ENCODE data around the gene CENPH. TPM values are rescaled to one million over a fixed set of nuclear protein-coding genes. Genes with fewer than 3 reads are reported as not detected.

The CENPH gene
- total and polyA plus RNA-seq, 2 of the 13 experiments (the other 11 are each of a cell fraction or from before 2014, with no cell fraction given), result 11.2 to 28.8 TPM

GRCh38 chr5:69213513-69214215, 24.3 kb downstream of the CENPH start (continued):
- peak; percentile 55; the same call in 1 of the 2 replicates for TF ChIP-seq AHDC1 (CRISPR knock-in tag; IDR thresholded peaks at IDR 0.05; ENCODE audit: borderline replicate concordance)

- Histone ChIP-seq H3K4me2 (ENCODE audit: low read depth, low read length) (peak overlapping the region; percentile 69), H3K27me3 (ENCODE audit: control insufficient read depth in 1 of 2, insufficient read depth in 2 of 2, low read length in 2 of 2) (no peaks in the 10 kb centered on the region; a peak in 1 of 5 replicates), H3K4me1 (ENCODE audit: insufficient read depth, low read length) (peaks cover 64% of the 10 kb centered on the region), H3K79me2 (ENCODE audit: insufficient read depth, low read length) (peaks cover 25% of the 10 kb centered on the region), H3K9ac (ENCODE audit: insufficient read depth, low read depth, low read length) (peak overlapping the region; percentile 98; the same call in 1 of the 2 replicates), H3K36me3 (replicated peaks in 1 of 2; ENCODE audit: control insufficient read depth in 1 of 2, insufficient read depth in 2 of 2, low read length in 2 of 2) (no peaks in the 10 kb centered on the region), H2AFZ (ENCODE audit: low read length) (no peak overlapping the region), H3K4me3 (replicated peaks in 1 of 3; ENCODE audit: insufficient read depth in 1 of 3, low read depth in 2 of 3, low read length in 3 of 3) (peak overlapping the region; percentile 86 to 100 (median 97)), H4K20me1 (ENCODE audit: insufficient read depth, low read length) (no peaks in the 10 kb centered on the region), H3K9me3 (ENCODE audit: low read length) (no peaks in the 10 kb centered on the region), H3K27ac (ENCODE audit: extremely low read length, insufficient read depth, low read length) (peak overlapping the region; percentile 97)
- ATAC-seq (no peak), DNase-seq (ENCODE audit: low spot score) (no peak), FAIRE-seq (no peak)
- BruUV-seq (replicated peaks), result TSS peak; percentile 96
- WGBS (ENCODE audit: low lambda C conversion rate), result 39% methylated on average over 6 of the region's 6 CpGs
- intact Hi-C loops (cut with micrococcal nuclease; ENCODE audit: unreplicated experiment), result loop anchor here (5.0 kb wide), 1 partner anchor 125 kb away; the partner anchor contains the start of gene SLC30A5
- ChIA-PET POLR2A (interaction anchor here (0.8 to 2.3 kb wide), 7 partner anchors 9 to 124 kb away, joined by 3 to 11 read pairs (median 5); partner anchors contain the start of genes CCDC125, CDK7, CENPH and SLC30A5), CTCF (ENCODE audit: low intra/inter-chr PET ratio, low total read pairs) (no interaction called here)
- in situ Hi-C loops (cut with HindIII; ENCODE audit: extremely low pct_ligation_motif_present, low pct_unique_long_range_greater_than_20kb), result no loop called here
- no peak for TF ChIP-seq HNF4A (CRISPR knock-in tag; IDR thresholded peaks at IDR 0.05)
- TF ChIP-seq ZNF605 (CRISPR knock-in tag; IDR thresholded peaks at IDR 0.05), result no peak
- no peak for TF ChIP-seq ZNF281 (CRISPR knock-in tag; IDR thresholded peaks at IDR 0.05; ENCODE audit: borderline replicate concordance)
- no peak for TF ChIP-seq NRL (CRISPR knock-in tag; IDR thresholded peaks at IDR 0.05; ENCODE audit: borderline replicate concordance)
- no peak for TF ChIP-seq NFKB2 (CRISPR knock-in tag; IDR thresholded peaks at IDR 0.05; ENCODE audit: borderline replicate concordance)
These were observed 27.7 kb downstream of the CENPH start for GRCh38 chr5:69217151-69217511.

All from HepG2 (cell line).